Astrocyte (in vitro differentiated cells and primary cell): ENCODE measurements around the gene SEC22A.

ENCODE experiments used
- EZH2 ChIP-seq: IDR thresholded peaks from 2 replicates; pipeline ENCODE4 v1.6.1; 2012; ENCODE audit warnings: mild to moderate bottlenecking, low read length, inconsistent platforms; ENCODE audit not compliant: insufficient read depth
- TF ChIP-seq, protein P1 (sequence below): IDR thresholded peaks from 2 replicates; pipeline ENCODE4 v1.5.1; 2011; ENCODE audit warnings: low read depth, mild to moderate bottlenecking, inconsistent platforms, low read length, moderate library complexity; ENCODE audit not compliant: insufficient read depth

DNA sequence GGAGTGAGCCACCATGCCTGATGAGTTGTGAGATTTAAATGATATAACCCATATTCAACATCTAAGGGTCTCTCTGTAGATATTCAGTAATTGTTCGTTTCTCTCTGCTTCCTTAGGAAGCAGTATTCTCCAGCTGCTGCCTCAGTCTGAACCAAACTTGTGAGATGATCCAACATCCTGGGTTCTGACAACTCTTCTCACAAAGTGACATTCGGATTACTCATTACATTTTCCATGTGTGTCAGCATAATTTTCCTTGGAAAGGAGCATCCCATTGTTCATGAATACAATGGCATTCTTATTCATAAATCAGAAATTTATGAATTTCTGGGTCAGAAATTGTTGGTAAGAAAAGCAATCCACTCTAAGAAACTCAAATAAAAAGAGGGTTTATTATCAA, 15.0 kb upstream of the SEC22A start:
- TF ChIP-seq, protein P1, sequence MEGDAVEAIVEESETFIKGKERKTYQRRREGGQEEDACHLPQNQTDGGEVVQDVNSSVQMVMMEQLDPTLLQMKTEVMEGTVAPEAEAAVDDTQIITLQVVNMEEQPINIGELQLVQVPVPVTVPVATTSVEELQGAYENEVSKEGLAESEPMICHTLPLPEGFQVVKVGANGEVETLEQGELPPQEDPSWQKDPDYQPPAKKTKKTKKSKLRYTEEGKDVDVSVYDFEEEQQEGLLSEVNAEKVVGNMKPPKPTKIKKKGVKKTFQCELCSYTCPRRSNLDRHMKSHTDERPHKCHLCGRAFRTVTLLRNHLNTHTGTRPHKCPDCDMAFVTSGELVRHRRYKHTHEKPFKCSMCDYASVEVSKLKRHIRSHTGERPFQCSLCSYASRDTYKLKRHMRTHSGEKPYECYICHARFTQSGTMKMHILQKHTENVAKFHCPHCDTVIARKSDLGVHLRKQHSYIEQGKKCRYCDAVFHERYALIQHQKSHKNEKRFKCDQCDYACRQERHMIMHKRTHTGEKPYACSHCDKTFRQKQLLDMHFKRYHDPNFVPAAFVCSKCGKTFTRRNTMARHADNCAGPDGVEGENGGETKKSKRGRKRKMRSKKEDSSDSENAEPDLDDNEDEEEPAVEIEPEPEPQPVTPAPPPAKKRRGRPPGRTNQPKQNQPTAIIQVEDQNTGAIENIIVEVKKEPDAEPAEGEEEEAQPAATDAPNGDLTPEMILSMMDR, result no peak
- no peak for TF ChIP-seq EZH2
